Kidney epithelial cell (primary cell): ENCODE measurements around the gene MCRIP1. TPM values are rescaled to one million over a fixed set of nuclear protein-coding genes. Genes with fewer than 3 reads are reported as not detected.

Source experiments
- DNase-seq: peaks from one replicate; pipeline ENCODE4 v3.0.0-alpha.2; 2010; ENCODE audit warnings: low read depth
- H3K27me3 ChIP-seq: 2 replicates; pipeline ENCODE4 v1.6.0; 2011; ENCODE audit warnings: low read length; ENCODE audit not compliant: control insufficient read depth, insufficient read depth
- H3K36me3 ChIP-seq: 2 replicates; pipeline ENCODE4 v1.5.1; 2011; ENCODE audit warnings: low read length; ENCODE audit not compliant: control insufficient read depth, insufficient read depth
- H3K4me3 ChIP-seq: 2 replicates; pipeline ENCODE4 v1.5.1; 2011; ENCODE audit warnings: low read depth, mild to moderate bottlenecking, control low read depth, low read length
- CTCF ChIP-seq: IDR thresholded peaks from 2 replicates; pipeline ENCODE4 v1.5.1; 2011; ENCODE audit warnings: mild to moderate bottlenecking, moderate library complexity, low read length, control low read depth, inconsistent platforms; ENCODE audit not compliant: insufficient read depth, poor library complexity, severe bottlenecking
- total RNA-seq: library from RNA; depleted of rRNA; stranded (reverse); fragments of >200 nt; gene quantifications from 2 replicates; pipeline ENCODE4 v1.2.3, GENCODE V29; 2015

The MCRIP1 gene
- total RNA-seq, 1 donor from 2014 or later, result 131 TPM

DNA sequence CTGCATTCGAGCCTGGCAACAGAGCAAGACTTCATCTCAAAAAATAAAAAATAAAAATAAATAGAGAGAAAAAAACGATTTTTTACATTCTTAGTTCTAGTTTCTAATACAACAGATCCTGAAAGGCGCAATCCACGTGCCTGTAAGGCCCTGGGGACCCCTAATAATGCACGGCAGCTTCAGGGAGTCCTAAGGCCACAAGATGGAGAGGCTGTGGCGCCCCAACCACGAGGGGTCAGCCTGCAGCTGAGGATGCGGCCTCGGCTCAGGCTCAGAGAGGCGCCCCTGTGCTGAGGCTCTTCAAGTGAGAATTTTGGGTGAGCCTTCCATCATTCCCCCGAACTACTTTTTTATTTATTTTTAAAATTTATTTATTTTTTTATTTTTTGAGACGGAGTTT is 16.4 kb upstream of the MCRIP1 start:
- H3K36me3 ChIP-seq, result peaks cover 2% of the 10 kb centered on the region
- no peak for TF ChIP-seq CTCF

DNA sequence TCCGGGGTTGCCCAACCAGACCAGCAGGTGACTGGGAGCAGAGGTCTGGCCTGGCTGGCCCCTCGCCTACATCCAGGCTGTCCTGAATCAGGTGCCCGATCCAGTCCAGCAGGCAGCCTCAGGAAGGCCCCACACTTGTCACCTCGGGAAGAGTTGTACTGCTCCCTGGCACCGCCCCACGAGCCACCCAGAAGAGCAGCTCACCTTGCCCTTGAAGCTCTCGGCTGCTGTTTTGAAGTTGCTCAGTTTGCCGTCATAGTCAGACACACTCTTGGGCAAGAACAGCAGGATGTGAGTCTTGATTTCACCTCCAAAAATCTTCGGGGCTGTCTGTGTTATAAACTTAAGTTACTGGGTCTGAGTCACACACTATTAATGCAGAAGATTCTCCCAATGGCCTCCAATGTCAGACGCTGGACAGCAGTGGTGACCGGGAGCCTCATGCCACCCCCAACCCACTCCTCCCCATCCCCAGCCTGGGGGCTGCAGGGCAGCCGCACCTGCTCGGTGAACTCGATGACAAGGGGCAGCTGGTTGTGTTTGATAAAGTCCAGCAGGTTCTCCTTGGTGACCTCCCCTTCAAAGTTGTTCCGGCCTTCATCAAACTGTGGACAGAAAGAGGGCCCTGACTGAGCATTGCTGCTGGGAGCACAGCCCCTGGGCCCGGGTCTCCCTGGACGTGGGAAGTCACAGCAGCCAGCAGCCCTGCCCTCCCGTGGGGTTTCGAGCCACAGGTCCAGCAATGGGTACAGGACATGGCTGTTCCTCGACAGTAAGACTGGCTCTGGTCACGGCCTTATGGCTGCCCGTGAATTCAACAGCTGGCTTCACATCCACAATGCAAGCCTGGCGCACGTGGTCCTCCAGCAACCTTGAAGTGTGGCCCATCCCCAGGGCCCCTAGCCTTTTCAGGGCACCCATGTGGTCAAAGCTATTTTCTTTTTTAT is 13.9 kb upstream of the MCRIP1 start:
- Histone ChIP-seq H3K36me3 (no peaks in the 10 kb centered on the region), H3K27me3 (no peaks in the 10 kb centered on the region)
- TF ChIP-seq CTCF, result no peak

More for the DNA sequence above, 16.4 kb upstream of the MCRIP1 start:
- H3K27me3 ChIP-seq, result no peaks in the 10 kb centered on the region
- no peak for DNase-seq
- H3K4me3 ChIP-seq, result no peak overlapping the region

DNA sequence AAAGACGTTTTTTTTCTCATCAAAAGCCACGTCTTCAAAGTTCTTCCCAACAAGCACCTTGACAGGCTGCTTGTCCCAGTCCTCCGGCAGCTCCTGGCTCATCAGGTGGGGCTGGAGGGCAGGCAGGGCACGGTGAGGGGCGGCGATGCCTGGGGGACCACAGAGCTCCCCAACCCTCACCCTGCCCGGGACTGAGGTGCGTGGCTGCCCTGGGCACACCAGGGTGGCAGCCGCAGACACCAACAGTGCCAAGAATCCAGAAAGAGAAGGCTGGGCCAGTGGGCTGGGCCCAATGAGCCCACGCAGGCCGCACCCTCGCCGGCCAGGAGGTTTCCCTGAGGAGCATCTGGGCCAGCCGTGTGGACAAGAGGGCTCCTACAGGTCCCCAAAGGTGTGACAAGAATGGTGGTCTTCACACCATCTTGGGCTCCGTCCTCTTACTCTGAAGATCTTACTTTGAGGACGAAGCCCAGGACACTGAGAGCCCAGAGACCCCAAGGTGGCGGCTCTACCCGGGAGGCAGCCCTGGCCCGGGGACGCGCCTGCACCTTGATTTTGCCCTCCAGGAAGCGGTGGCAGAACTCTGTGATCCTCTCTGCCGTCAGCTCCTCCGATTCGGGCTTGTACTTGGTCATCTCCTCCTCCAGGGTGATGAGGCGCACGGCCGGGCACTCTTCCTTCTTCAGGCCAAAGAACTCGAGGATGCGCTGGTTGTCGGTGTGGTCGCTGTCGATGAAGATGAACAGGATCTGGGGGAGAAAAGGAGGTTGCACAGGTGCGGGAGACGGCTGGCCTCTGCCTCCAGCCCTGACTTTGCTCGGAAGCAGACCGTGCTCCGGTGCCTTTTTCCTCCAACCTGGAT is 13.0 kb upstream of the MCRIP1 start:
- H3K4me3 ChIP-seq, result no peak overlapping the region
- TF ChIP-seq CTCF, result no peak
- no peaks in the 10 kb centered on the region for H3K36me3 ChIP-seq
- H3K27me3 ChIP-seq, result no peaks in the 10 kb centered on the region
- DNase-seq, result no peak

More for the DNA sequence above, 13.9 kb upstream of the MCRIP1 start:
- DNase-seq, result no peak
- no peak overlapping the region for H3K4me3 ChIP-seq

- TF ChIP-seq CTCF, result no peak
- Histone ChIP-seq H3K4me3 (no peak overlapping the region), H3K27me3 (no peaks in the 10 kb centered on the region), H3K36me3 (no peaks in the 10 kb centered on the region)
- no peak for DNase-seq
Measured at GRCh38 chr17:81845361-81845760, 12.3 kb upstream of the MCRIP1 start.

GRCh38 chr17:81844887-81845286 is 11.8 kb upstream of the MCRIP1 start:
- Histone ChIP-seq H3K36me3 (no peaks in the 10 kb centered on the region), H3K27me3 (no peaks in the 10 kb centered on the region)
- DNase-seq, result no peak

More at GRCh38 chr17:81844887-81845286, 11.8 kb upstream of the MCRIP1 start:
- TF ChIP-seq CTCF, result no peak
- no peak overlapping the region for H3K4me3 ChIP-seq
